GM12878 (cell line): ENCODE data around the gene WRAP73. TPM values are rescaled to one million over a fixed set of nuclear protein-coding genes. Genes with fewer than 3 reads are reported as not detected.
A peak's percentile ranks its signal among the peaks of the same experiment; 100 is the strongest.

Source experiments
- ATAC-seq: fragments of 200-7000 bp; cut with Tn5 transposase; 3 replicates; pipeline ENCODE4 v1.9.1; 2020; ENCODE audit warnings: mild to moderate bottlenecking, moderate library complexity
- BruUV-seq: library from RNA; stranded (reverse); fragments of 400-500 nt; replicated peaks from 2 replicates; lab custom pipeline; 2021; lab: Mats Ljungman, UMichigan
- CTCF ChIA-PET: fragments of 300-600 bp; sonication (Branson Sonifier 250); formaldehyde crosslinking; extraction: SDS; loops from one replicate; lab custom pipeline; 2021; ENCODE audit warnings: inconsistent platforms; lab: Yijun Ruan, JAX
- POLR2A ChIA-PET: fragments of 350-600 bp; formaldehyde crosslinking; extraction: SDS; loops from one replicate; lab custom pipeline; 2021; ENCODE audit warnings: inconsistent platforms; lab: Charles Lee
- RAD21 ChIA-PET: fragments of 300-600 bp; sonication (Branson Sonifier 250); formaldehyde crosslinking; loops from one replicate; lab custom pipeline; 2023; ENCODE audit warnings: antibody characterized with exemption; ENCODE audit not compliant: unreplicated experiment; lab: Charles Lee
- SMC1A ChIA-PET: fragments of 300-600 bp; sonication (Branson Sonifier 250); formaldehyde crosslinking; loops from one replicate; lab custom pipeline; 2023; ENCODE audit not compliant: unreplicated experiment, uncharacterized antibody; lab: Charles Lee
- DNase-seq: peaks from one replicate; pipeline ENCODE4 v3.0.0-alpha.2; 2011; ENCODE audit warnings: low read depth, low spot score
- FAIRE-seq: peaks from 3 replicates; lab custom pipeline; 2011; peaks lifted over from hg19 to GRCh38; lab: Jason Lieb, UNC
- H2AFZ ChIP-seq: 2 replicates; pipeline ENCODE4 v1.6.0; 2011; ENCODE audit warnings: low read depth, low read length, control low read depth; ENCODE audit not compliant: control insufficient read depth
- H3K27ac ChIP-seq: 2 replicates; pipeline ENCODE4 v1.5.1; 2011; ENCODE audit warnings: control low read depth; ENCODE audit not compliant: control insufficient read depth, insufficient read depth
- H3K27me3 ChIP-seq, 2 experiments: replicated peaks in 1 of 2; 2 replicates each; pipeline versions ENCODE4 v1.6.0 to v1.6.1; 2011; ENCODE audit warnings: low read length in 1 of 2; ENCODE audit not compliant: control insufficient read depth in 2 of 2, insufficient read depth in 2 of 2
- H3K36me3 ChIP-seq, 2 experiments: 2 replicates each; pipeline ENCODE4 v1.5.1; 2011; ENCODE audit warnings: low read length in 1 of 2; ENCODE audit not compliant: control insufficient read depth in 2 of 2, insufficient read depth in 2 of 2
- H3K4me1 ChIP-seq: 2 replicates; pipeline ENCODE4 v1.6.1; 2011; ENCODE audit warnings: mild to moderate bottlenecking, low read length, moderate library complexity, mixed read lengths; ENCODE audit not compliant: control insufficient read depth, insufficient read depth
- H3K4me2 ChIP-seq: 2 replicates; pipeline ENCODE4 v1.6.0; 2011; ENCODE audit warnings: control low read depth; ENCODE audit not compliant: control insufficient read depth, insufficient read depth
- H3K4me3 ChIP-seq: fragments of 200-600 bp; sonication (generic); 2 replicates; pipeline ENCODE4 v1.5.1; 2016
- H3K79me2 ChIP-seq: 2 replicates; pipeline ENCODE4 v1.6.0; 2011; ENCODE audit warnings: low read length; ENCODE audit not compliant: control insufficient read depth, insufficient read depth
- H3K9ac ChIP-seq: 2 replicates; pipeline ENCODE4 v1.8.0; 2011; ENCODE audit warnings: low read length, control low read depth, mixed read lengths; ENCODE audit not compliant: control insufficient read depth, insufficient read depth
- H3K9me3 ChIP-seq: replicated peaks from 3 replicates; pipeline ENCODE4 v1.5.1; 2011; ENCODE audit warnings: mild to moderate bottlenecking, low read length; ENCODE audit not compliant: control insufficient read depth, insufficient read depth
- H4K20me1 ChIP-seq: 2 replicates; pipeline ENCODE4 v1.6.0; 2011; ENCODE audit not compliant: control insufficient read depth, insufficient read depth
- CREB1 ChIP-seq: IDR thresholded peaks from 2 replicates; pipeline ENCODE4 v1.6.1; 2012; ENCODE audit warnings: low read depth, mild to moderate bottlenecking, inconsistent platforms
- POLR2A ChIP-seq: IDR thresholded peaks from 2 replicates; pipeline ENCODE4 v1.6.1; 2011; ENCODE audit warnings: low read depth, mild to moderate bottlenecking, low read length
- POLR2AphosphoS5 ChIP-seq: IDR thresholded peaks from 2 replicates; pipeline ENCODE4 v1.6.1; 2011; ENCODE audit warnings: mild to moderate bottlenecking, low read length, inconsistent platforms
- SMAD1 ChIP-seq: fragments of 450-650 bp; IDR thresholded peaks from 2 replicates; pipeline ENCODE4 v1.6.1; 2018; ENCODE audit warnings: mild to moderate bottlenecking, low read depth; ENCODE audit not compliant: partially characterized antibody
- WGBS: methylation state at CpG from one replicate; pipeline ENCODE4 v1.1.6; 2016; ENCODE audit warnings: low lambda C conversion rate; ENCODE audit not compliant: insufficient replicate concordance, insufficient coverage; ENCODE audit errors: missing lambda C conversion rate; 5-methylcytosine and 5-hydroxymethylcytosine counted together
- in situ Hi-C: fragments of 300-500 bp; cut with MboI; formaldehyde crosslinking; loops from 9 replicates; pipeline ENCODE4 v1.14.3; 2018; ENCODE audit warnings: mixed read lengths
- intact Hi-C: fragments of 100-400 bp; cut with micrococcal nuclease; formaldehyde crosslinking; loops from one replicate; pipeline ENCODE4 v1.14.2; 2022; ENCODE audit not compliant: unreplicated experiment
- polyA plus RNA-seq, 11 experiments: library from polyadenylated mRNA; depleted of rRNA in 4 of 11; unstranded in 6 of 11; stranded (reverse) in 5 of 11; fragments of >200 nt; fragmentation: Nextera tagmentation in 4 of 11; fragmentation: Illumina TruSeq in 1 of 11; extraction: Ambion mirVana in 4 of 11; extraction: Trizol in 1 of 11; gene quantifications; 1 replicate in 1 of 11; 2 replicates in 10 of 11; pipeline versions ENCODE4 v1.2.1 to v1.2.3, GENCODE V29; 2011 to 2016; ENCODE audit warnings: inconsistent platforms in 2 of 11, missing spikeins in 2 of 11, low read depth in 1 of 11
- total RNA-seq, 4 experiments: library from RNA; depleted of rRNA in 3 of 4; stranded (reverse); fragments of >200 nt in 3 of 4; fragmentation: Illumina TruSeq in 1 of 4; extraction: Trizol in 1 of 4; gene quantifications; 2 replicates each; pipeline versions ENCODE4 v1.2.1 to v1.2.3, GENCODE V29; 2013 to 2021
- TF ChIP-seq, protein P1 (sequence below): IDR thresholded peaks from 2 replicates; pipeline ENCODE4 v1.6.1; 2012; ENCODE audit warnings: improper control_type of control experiment, low read depth, low read length; ENCODE audit not compliant: insufficient replicate concordance
- TF ChIP-seq, protein P2 (sequence below): fragments of 450-650 bp; conservative IDR thresholded peaks from 2 replicates; pipeline ENCODE4 v1.6.1; 2017; ENCODE audit warnings: mild to moderate bottlenecking, moderate library complexity

The WRAP73 gene
- total and polyA plus RNA-seq, 10 of the 15 experiments (the other 5 are each of a cell fraction or from before 2014, with no cell fraction given), result 3.2 to 65.8 (median 48.0) TPM

DNA sequence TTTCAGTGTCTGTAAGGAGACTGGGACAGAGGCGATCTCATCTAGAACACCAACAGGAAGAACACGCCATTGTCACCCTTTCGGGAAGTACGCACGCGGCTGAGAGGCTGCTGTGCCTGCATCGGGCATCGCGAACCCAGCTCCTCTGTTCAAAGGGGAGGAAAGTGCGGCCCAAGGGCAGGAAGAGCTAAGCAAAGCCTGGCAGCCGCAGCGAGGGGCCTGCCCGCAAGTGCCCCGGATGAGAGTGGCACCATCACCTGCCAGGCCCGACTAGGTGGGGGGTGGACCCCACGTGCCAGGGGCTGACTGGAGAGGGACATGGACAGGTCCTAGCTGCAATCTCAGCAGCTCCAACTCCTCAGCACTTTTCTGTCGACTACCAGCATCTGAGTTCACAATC is 17.6 kb downstream of the WRAP73 start (continued):
- TF ChIP-seq, protein P1, sequence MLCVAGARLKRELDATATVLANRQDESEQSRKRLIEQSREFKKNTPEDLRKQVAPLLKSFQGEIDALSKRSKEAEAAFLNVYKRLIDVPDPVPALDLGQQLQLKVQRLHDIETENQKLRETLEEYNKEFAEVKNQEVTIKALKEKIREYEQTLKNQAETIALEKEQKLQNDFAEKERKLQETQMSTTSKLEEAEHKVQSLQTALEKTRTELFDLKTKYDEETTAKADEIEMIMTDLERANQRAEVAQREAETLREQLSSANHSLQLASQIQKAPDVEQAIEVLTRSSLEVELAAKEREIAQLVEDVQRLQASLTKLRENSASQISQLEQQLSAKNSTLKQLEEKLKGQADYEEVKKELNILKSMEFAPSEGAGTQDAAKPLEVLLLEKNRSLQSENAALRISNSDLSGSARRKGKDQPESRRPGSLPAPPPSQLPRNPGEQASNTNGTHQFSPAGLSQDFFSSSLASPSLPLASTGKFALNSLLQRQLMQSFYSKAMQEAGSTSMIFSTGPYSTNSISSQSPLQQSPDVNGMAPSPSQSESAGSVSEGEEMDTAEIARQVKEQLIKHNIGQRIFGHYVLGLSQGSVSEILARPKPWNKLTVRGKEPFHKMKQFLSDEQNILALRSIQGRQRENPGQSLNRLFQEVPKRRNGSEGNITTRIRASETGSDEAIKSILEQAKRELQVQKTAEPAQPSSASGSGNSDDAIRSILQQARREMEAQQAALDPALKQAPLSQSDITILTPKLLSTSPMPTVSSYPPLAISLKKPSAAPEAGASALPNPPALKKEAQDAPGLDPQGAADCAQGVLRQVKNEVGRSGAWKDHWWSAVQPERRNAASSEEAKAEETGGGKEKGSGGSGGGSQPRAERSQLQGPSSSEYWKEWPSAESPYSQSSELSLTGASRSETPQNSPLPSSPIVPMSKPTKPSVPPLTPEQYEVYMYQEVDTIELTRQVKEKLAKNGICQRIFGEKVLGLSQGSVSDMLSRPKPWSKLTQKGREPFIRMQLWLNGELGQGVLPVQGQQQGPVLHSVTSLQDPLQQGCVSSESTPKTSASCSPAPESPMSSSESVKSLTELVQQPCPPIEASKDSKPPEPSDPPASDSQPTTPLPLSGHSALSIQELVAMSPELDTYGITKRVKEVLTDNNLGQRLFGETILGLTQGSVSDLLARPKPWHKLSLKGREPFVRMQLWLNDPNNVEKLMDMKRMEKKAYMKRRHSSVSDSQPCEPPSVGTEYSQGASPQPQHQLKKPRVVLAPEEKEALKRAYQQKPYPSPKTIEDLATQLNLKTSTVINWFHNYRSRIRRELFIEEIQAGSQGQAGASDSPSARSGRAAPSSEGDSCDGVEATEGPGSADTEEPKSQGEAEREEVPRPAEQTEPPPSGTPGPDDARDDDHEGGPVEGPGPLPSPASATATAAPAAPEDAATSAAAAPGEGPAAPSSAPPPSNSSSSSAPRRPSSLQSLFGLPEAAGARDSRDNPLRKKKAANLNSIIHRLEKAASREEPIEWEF, result no peak
- TF ChIP-seq SMAD1 (no peak), CREB1 (no peak), POLR2AphosphoS5 (no peak)

GRCh38 chr1:3631320-3632260 is 18.3 kb downstream of the WRAP73 start:
- POLR2A ChIA-PET, result interaction anchor here (0.7 kb wide), 1 partner anchor 10 kb away, joined by 3 read pairs; no protein-coding TSS in a partner anchor
- Histone ChIP-seq H3K4me2 (no peak overlapping the region), H3K4me3 (no peak overlapping the region), H3K4me1 (no peaks in the 10 kb centered on the region), H4K20me1 (no peaks in the 10 kb centered on the region), H3K9me3 (no peaks in the 10 kb centered on the region), H3K9ac (no peak overlapping the region), H3K27me3 (no peaks in the 10 kb centered on the region), H3K36me3 (peaks cover 16 to 18% of the 10 kb centered on the region in 2 experiments), H3K79me2 (no peaks in the 10 kb centered on the region), H2AFZ (no peak overlapping the region), H3K27ac (no peak overlapping the region)
- CTCF ChIA-PET, result no interaction called here
- SMC1A ChIA-PET, result no interaction called here
- in situ Hi-C loops (no loop called here), intact Hi-C loops (no loop called here)
- TF ChIP-seq, protein P2, sequence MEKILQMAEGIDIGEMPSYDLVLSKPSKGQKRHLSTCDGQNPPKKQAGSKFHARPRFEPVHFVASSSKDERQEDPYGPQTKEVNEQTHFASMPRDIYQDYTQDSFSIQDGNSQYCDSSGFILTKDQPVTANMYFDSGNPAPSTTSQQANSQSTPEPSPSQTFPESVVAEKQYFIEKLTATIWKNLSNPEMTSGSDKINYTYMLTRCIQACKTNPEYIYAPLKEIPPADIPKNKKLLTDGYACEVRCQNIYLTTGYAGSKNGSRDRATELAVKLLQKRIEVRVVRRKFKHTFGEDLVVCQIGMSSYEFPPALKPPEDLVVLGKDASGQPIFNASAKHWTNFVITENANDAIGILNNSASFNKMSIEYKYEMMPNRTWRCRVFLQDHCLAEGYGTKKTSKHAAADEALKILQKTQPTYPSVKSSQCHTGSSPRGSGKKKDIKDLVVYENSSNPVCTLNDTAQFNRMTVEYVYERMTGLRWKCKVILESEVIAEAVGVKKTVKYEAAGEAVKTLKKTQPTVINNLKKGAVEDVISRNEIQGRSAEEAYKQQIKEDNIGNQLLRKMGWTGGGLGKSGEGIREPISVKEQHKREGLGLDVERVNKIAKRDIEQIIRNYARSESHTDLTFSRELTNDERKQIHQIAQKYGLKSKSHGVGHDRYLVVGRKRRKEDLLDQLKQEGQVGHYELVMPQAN, result no peak
- TF ChIP-seq POLR2A, result peak; percentile 40
- RAD21 ChIA-PET, result no interaction called here
- WGBS, result 85% methylated on average over 30 of the region's 36 CpGs
- ATAC-seq, result no peak
- DNase-seq, result no peak
- FAIRE-seq, result no peak
- no TSS peak for BruUV-seq
